ENCODE measurements around the gene PANK4. TPM values are rescaled to one million over a fixed set of nuclear protein-coding genes. Genes with fewer than 3 reads are reported as not detected.

The PANK4 gene
- total RNA-seq, 2 experiments from 2014 or later = 42.9 to 47.0 TPM

GRCh38 chr1:2522230-2522629, 4.2 kb downstream of the PANK4 start:
- DNase-seq = no peak
- H3K4me3 Mint-ChIP-seq = peak overlapping the region; percentile 90
- H3K36me3 Mint-ChIP-seq (ENCODE audit: low read depth) = peaks cover 54% of the 10 kb centered on the region

DNA sequence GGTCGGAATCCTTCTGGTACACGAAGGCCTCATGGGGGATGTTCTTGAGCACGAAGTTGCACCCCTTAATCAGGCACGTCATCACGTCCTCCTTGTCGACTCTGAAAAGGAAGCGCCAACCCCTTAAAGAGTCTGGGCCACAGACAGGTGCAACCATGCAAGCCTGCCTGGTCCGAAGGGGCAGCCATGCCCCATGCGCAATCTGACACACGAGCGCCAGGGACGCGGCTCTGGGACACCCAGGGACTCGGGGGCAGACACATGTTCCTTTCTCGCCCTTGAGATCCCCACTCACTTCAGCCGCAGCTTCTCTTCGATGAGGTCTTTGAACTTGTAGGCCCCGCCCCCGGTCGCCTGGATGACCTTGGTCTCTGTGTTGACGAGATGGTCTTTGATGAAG, 5.6 kb downstream of the PANK4 start:
- H3K4me3 ChIP-seq (ENCODE audit: low read length) = no peak overlapping the region
- ChIA-PET POLR2A (interaction anchor here (1.1 kb wide), 1 partner anchor 105 kb away, joined by 3 read pairs; no protein-coding TSS in a partner anchor), CTCF (no interaction called here)
- intact Hi-C loops (cut with DNase I, micrococcal nuclease) = loop anchor here in 1 of 2 experiments (10.0 kb wide), 2 partner anchors 124 to 1254 kb away; partner anchors contain the start of gene SMIM1
- no peaks in the 10 kb centered on the region for H3K9me3 Mint-ChIP-seq
- no peaks in the 10 kb centered on the region for H3K27me3 ChIP-seq (ENCODE audit: control insufficient read depth in 1 of 2, insufficient read depth in 2 of 2, low read length in 2 of 2)
- H3K9me3 ChIP-seq (ENCODE audit: control insufficient read depth in 1 of 2, insufficient read depth in 1 of 2, low read length in 2 of 2) = no peaks in the 10 kb centered on the region
- H3K27ac Mint-ChIP-seq = no peak overlapping the region
- H3K36me3 ChIP-seq (ENCODE audit: insufficient read depth, low read length) = peaks cover 65% of the 10 kb centered on the region
- ATAC-seq (ENCODE audit: poor library complexity) = no peak
- peaks cover 35% of the 10 kb centered on the region for H3K4me1 ChIP-seq (ENCODE audit: insufficient read depth, low read length)
- DNase-seq = no peak
- no peak overlapping the region for H3K27ac ChIP-seq (ENCODE audit: low read depth in 1 of 2, low read length in 2 of 2)
- H3K4me1 Mint-ChIP-seq (ENCODE audit: low read depth) = peaks cover 36% of the 10 kb centered on the region
- H3K36me3 Mint-ChIP-seq (ENCODE audit: low read depth) = peaks cover 66% of the 10 kb centered on the region
- H3K27me3 Mint-ChIP-seq = no peaks in the 10 kb centered on the region
- no peak for TF ChIP-seq CTCF (IDR thresholded peaks at IDR 0.05)
- no peak overlapping the region for H3K4me3 Mint-ChIP-seq

More at GRCh38 chr1:2522230-2522629, 4.2 kb downstream of the PANK4 start:
- H3K4me3 ChIP-seq (ENCODE audit: low read length) = no peak overlapping the region
- peaks cover 43% of the 10 kb centered on the region for H3K4me1 Mint-ChIP-seq (ENCODE audit: low read depth)
- CTCF ChIA-PET = no interaction called here
- peaks cover 44% of the 10 kb centered on the region for H3K4me1 ChIP-seq (ENCODE audit: insufficient read depth, low read length)
- H3K27me3 ChIP-seq (ENCODE audit: control insufficient read depth in 1 of 2, insufficient read depth in 2 of 2, low read length in 2 of 2) = no peaks in the 10 kb centered on the region
- no peaks in the 10 kb centered on the region for H3K9me3 ChIP-seq (ENCODE audit: control insufficient read depth in 1 of 2, insufficient read depth in 1 of 2, low read length in 2 of 2)
- no peak overlapping the region for H3K27ac ChIP-seq (ENCODE audit: low read depth in 1 of 2, low read length in 2 of 2)
- POLR2A ChIA-PET = interaction anchor here (1.2 kb wide), 1 partner anchor 25 kb away, joined by 3 read pairs; no protein-coding TSS in a partner anchor
- TF ChIP-seq CTCF (IDR thresholded peaks at IDR 0.05) = no peak
- peaks cover 4% of the 10 kb centered on the region for H3K27me3 Mint-ChIP-seq
- no peaks in the 10 kb centered on the region for H3K9me3 Mint-ChIP-seq
- peak overlapping the region; percentile 91 for H3K27ac Mint-ChIP-seq
- H3K36me3 ChIP-seq (ENCODE audit: insufficient read depth, low read length) = peaks cover 51% of the 10 kb centered on the region
- intact Hi-C loops (cut with DNase I, micrococcal nuclease) = loop anchor here in 1 of 2 experiments (10.0 kb wide), 2 partner anchors 123 to 1253 kb away; partner anchors contain the start of gene SMIM1
- no peak for ATAC-seq (ENCODE audit: poor library complexity)

DNA sequence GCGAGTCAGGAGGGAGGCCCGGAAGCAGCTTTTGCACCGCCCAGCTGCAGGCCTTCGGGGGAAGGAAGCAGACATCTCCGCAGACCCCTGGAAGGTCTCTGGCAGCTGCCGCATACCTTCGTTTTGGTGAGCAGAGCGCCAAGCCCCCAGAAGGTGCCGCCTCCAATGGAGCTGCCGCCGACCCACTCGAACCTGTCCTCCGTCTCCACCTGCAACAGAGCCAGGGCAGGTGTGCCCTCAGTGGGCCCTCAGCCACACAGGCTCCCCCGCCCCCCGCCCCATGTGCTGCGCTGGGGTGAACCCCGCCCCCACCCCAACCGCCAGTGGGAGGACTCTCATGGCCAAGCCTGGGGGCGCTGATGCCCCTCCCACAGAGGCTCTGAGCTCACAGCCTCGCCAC, 6.2 kb downstream of the PANK4 start:
- Histone ChIP-seq H3K27ac (ENCODE audit: low read depth in 1 of 2, low read length in 2 of 2) (no peak overlapping the region), H3K36me3 (ENCODE audit: insufficient read depth, low read length) (peaks cover 71% of the 10 kb centered on the region), H3K4me1 (ENCODE audit: insufficient read depth, low read length) (peaks cover 29% of the 10 kb centered on the region), H3K4me3 (ENCODE audit: low read length) (no peak overlapping the region), H3K9me3 (ENCODE audit: control insufficient read depth in 1 of 2, insufficient read depth in 1 of 2, low read length in 2 of 2) (no peaks in the 10 kb centered on the region), H3K27me3 (ENCODE audit: control insufficient read depth in 1 of 2, insufficient read depth in 2 of 2, low read length in 2 of 2) (no peaks in the 10 kb centered on the region)
- H3K4me1 Mint-ChIP-seq (ENCODE audit: low read depth) = peaks cover 33% of the 10 kb centered on the region
- no peaks in the 10 kb centered on the region for H3K27me3 Mint-ChIP-seq
- H3K4me3 Mint-ChIP-seq = no peak overlapping the region
- H3K36me3 Mint-ChIP-seq (ENCODE audit: low read depth) = peaks cover 70% of the 10 kb centered on the region
- ChIA-PET POLR2A (interaction anchor here (1.1 kb wide), 1 partner anchor 104 kb away, joined by 3 read pairs; no protein-coding TSS in a partner anchor), CTCF (no interaction called here)
- H3K9me3 Mint-ChIP-seq = no peaks in the 10 kb centered on the region
- ATAC-seq (ENCODE audit: poor library complexity) = no peak
- no peak for DNase-seq
- no peak overlapping the region for H3K27ac Mint-ChIP-seq
- intact Hi-C loops (cut with DNase I, micrococcal nuclease) = loop anchor here in 1 of 2 experiments (10.0 kb wide), 2 partner anchors 125 to 1255 kb away; partner anchors contain the start of gene SMIM1
- no peak for TF ChIP-seq CTCF (IDR thresholded peaks at IDR 0.05)
